Measurements from ENCODE around the gene ZNF19. TPM values are rescaled to one million over a fixed set of nuclear protein-coding genes. Genes with fewer than 3 reads are reported as not detected.

The ZNF19 gene
- total and polyA plus RNA-seq, 9 of the 15 experiments (the other 6 are each of a cell fraction or from before 2014, with no cell fraction given): 1.2 to 2.8 (median 1.8) TPM

GRCh38 chr16:71461686-71462648 lies 27.2 kb downstream of the ZNF19 start, which contains the start of gene ZNF23 (continued):
- TF ChIP-seq, protein P1, sequence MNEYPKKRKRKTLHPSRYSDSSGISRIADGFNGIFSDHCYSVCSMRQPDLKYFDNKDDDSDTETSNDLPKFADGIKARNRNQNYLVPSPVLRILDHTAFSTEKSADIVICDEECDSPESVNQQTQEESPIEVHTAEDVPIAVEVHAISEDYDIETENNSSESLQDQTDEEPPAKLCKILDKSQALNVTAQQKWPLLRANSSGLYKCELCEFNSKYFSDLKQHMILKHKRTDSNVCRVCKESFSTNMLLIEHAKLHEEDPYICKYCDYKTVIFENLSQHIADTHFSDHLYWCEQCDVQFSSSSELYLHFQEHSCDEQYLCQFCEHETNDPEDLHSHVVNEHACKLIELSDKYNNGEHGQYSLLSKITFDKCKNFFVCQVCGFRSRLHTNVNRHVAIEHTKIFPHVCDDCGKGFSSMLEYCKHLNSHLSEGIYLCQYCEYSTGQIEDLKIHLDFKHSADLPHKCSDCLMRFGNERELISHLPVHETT (CRISPR knock-in tag; conservative IDR thresholded peaks at IDR 0.05 in 1 of 2, IDR thresholded peaks at IDR 0.05 in 1 of 2): no peak
- TF ChIP-seq GTF2E2 (tag; IDR thresholded peaks at IDR 0.05) (0 out of 2 replicates have a peak, but pooled peaks have one; percentile 31), ZNF717 (CRISPR knock-in tag; IDR thresholded peaks at IDR 0.05) (no peak), YY1 (IDR thresholded peaks at IDR 0.05; ENCODE audit: borderline replicate concordance in 1 of 3, control insufficient read depth in 1 of 3, extremely low read depth in 1 of 3, insufficient read depth in 3 of 3, insufficient read length in 1 of 3, insufficient replicate concordance in 2 of 3, low read depth in 1 of 3, low read length in 2 of 3) (peak in 1 of 3 experiments; percentile 72), HDAC1 (IDR thresholded peaks at IDR 0.05) (peak; percentile 9 to 93; a peak in 2 of 4 replicates), POLR2A (conservative IDR thresholded peaks at IDR 0.05) (peak; percentile 95), RBBP5 (IDR thresholded peaks at IDR 0.05; ENCODE audit: borderline replicate concordance, insufficient read depth, low read length, poor library complexity, severe bottlenecking) (peak; percentile 96), SNIP1 (IDR thresholded peaks at IDR 0.05; ENCODE audit: low read depth) (peak; percentile 84), SMAD4 (CRISPR knock-in tag; conservative IDR thresholded peaks at IDR 0.05) (peak; percentile 53; the same call in 1 of the 2 replicates), RB1 (IDR thresholded peaks at IDR 0.05; ENCODE audit: low read depth) (peak; percentile 77; the same call in 1 of the 2 replicates), ZNF311 (CRISPR knock-in tag; IDR thresholded peaks at IDR 0.05) (no peak), MXD1 (CRISPR knock-in tag; IDR thresholded peaks at IDR 0.05; ENCODE audit: borderline replicate concordance, poor library complexity, severe bottlenecking) (no peak), FIP1L1 (IDR thresholded peaks at IDR 0.05; ENCODE audit: low read depth, low read length, poor library complexity, severe bottlenecking) (peak; percentile 76), EP400 (IDR thresholded peaks at IDR 0.05) (peak; percentile 94), SIN3B (IDR thresholded peaks at IDR 0.05; ENCODE audit: low read depth) (peak; percentile 96)
- TF ChIP-seq, protein P2, sequence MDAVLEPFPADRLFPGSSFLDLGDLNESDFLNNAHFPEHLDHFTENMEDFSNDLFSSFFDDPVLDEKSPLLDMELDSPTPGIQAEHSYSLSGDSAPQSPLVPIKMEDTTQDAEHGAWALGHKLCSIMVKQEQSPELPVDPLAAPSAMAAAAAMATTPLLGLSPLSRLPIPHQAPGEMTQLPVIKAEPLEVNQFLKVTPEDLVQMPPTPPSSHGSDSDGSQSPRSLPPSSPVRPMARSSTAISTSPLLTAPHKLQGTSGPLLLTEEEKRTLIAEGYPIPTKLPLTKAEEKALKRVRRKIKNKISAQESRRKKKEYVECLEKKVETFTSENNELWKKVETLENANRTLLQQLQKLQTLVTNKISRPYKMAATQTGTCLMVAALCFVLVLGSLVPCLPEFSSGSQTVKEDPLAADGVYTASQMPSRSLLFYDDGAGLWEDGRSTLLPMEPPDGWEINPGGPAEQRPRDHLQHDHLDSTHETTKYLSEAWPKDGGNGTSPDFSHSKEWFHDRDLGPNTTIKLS (IDR thresholded peaks at IDR 0.05; ENCODE audit: borderline replicate concordance, low read depth): peak; percentile 81
